ENCODE data around the gene H1-8. TPM values are rescaled to one million over a fixed set of nuclear protein-coding genes. Genes with fewer than 3 reads are reported as not detected.

The H1-8 gene
- total and polyA plus RNA-seq, 9 of the 15 experiments (the other 6 are each of a cell fraction or from before 2014, with no cell fraction given): not detected

- DNase-seq (ENCODE audit: extremely low read depth in 1 of 4, low spot score in 3 of 4) (no peak), FAIRE-seq (no peak), ATAC-seq (no peak)
- TF ChIP-seq ZKSCAN8 (CRISPR knock-in tag; IDR thresholded peaks at IDR 0.05): peak; percentile 91
- TF ChIP-seq ZNF407 (IDR thresholded peaks at IDR 0.05; ENCODE audit: low read depth): no peak
- no peak for TF ChIP-seq SETDB1 (IDR thresholded peaks at IDR 0.05; ENCODE audit: low read length)
- TF ChIP-seq ZFP36 (IDR thresholded peaks at IDR 0.05; ENCODE audit: low read depth, low read length, partially characterized antibody): peak; percentile 91
- no peak for TF ChIP-seq UBTF (IDR thresholded peaks at IDR 0.05; ENCODE audit: borderline replicate concordance in 1 of 2, low read depth in 2 of 2, low read length in 2 of 2)
- no peak for TF ChIP-seq ZNF57 (CRISPR knock-in tag; IDR thresholded peaks at IDR 0.05)
- no peak for TF ChIP-seq SRSF9 (IDR thresholded peaks at IDR 0.05; ENCODE audit: borderline replicate concordance, low read depth, low read length)
- no peak for TF ChIP-seq U2AF2 (optimal IDR thresholded peaks at IDR 0.05; ENCODE audit: low read depth, low read length)
- 0 out of 2 replicates have a peak, but pooled peaks have one; percentile 29 for TF ChIP-seq POLR2G (IDR thresholded peaks at IDR 0.05; ENCODE audit: low read depth, low read length)
- H3K9me1 ChIP-seq (ENCODE audit: control insufficient read depth, insufficient read depth, low read length): no peaks in the 10 kb centered on the region
- no peak overlapping the region for H3K27ac ChIP-seq (ENCODE audit: extremely low read depth, low read depth, low read length)
- no peak overlapping the region for H3K9ac ChIP-seq (ENCODE audit: insufficient read depth in 1 of 2, low read depth in 2 of 2, low read length in 2 of 2)
- H4K20me1 ChIP-seq (replicated peaks; ENCODE audit: control insufficient read depth, insufficient read depth, low read length): no peaks in the 10 kb centered on the region
- in situ Hi-C loops (cut with MboI): no loop called here
- peaks cover 8% of the 10 kb centered on the region; the same call in 1 of the 3 replicates for H3K36me3 ChIP-seq (ENCODE audit: control insufficient read depth, insufficient read depth, low read length)
- H2AFZ ChIP-seq (ENCODE audit: low read depth, low read length): no peak overlapping the region
- H3K79me2 ChIP-seq (ENCODE audit: control insufficient read depth, insufficient read depth, low read length): no peaks in the 10 kb centered on the region
- intact Hi-C loops (cut with micrococcal nuclease): no loop called here
- no peak overlapping the region for H3K4me2 ChIP-seq (ENCODE audit: insufficient read depth, low read length)
- no TSS peak for BruUV-seq (replicated peaks)
- ChIA-PET CTCF (ENCODE audit: low intra/inter-chr PET ratio) (no interaction called here), POLR2A (interaction anchor here (0.7 kb wide), 1 partner anchor 10 kb away, joined by 3 read pairs; no protein-coding TSS in a partner anchor)
- peaks cover 0 to 23% of the 10 kb centered on the region in 2 experiments; a peak in 2 of 5 replicates for H3K4me1 ChIP-seq (replicated peaks in 1 of 2; ENCODE audit: control insufficient read depth in 2 of 2, insufficient read depth in 2 of 2, low read length in 2 of 2)
- H3K4me3 ChIP-seq: no peak overlapping the region
- WGBS (ENCODE audit: insufficient coverage, low coverage, missing lambda C conversion rate): 78% methylated on average over 16 of the region's 22 CpGs
- H3K27me3 ChIP-seq (ENCODE audit: control insufficient read depth in 2 of 2, insufficient read depth in 2 of 2, low read length in 2 of 2): no peaks in the 10 kb centered on the region
- no peaks in the 10 kb centered on the region for H3K9me3 ChIP-seq (replicated peaks; ENCODE audit: control insufficient read depth, insufficient read depth, low read depth, low read length)
Observed at GRCh38 chr3:129571605-129572547, 28.9 kb downstream of the H1-8 start.
